ENCODE data around the gene PDZD2.

PDZD2 gene

GRCh38 chr5:32159328-32160072, 520.6 kb downstream of the PDZD2 start:
- DNase-seq (ENCODE audit: low read depth in 1 of 2, low spot score in 1 of 2), result no peak

- no peak for DNase-seq (ENCODE audit: low read depth in 1 of 2, low spot score in 1 of 2)
Measured at GRCh38 chr5:32160228-32160627, 521.3 kb downstream of the PDZD2 start.
